Body of pancreas (tissue), 4 donors: ENCODE data around the gene KLHL40.

ENCODE experiments used
- POLR2A ChIP-seq, 3 donors: fragments of 450-650 bp; IDR thresholded peaks; one replicate each; pipeline ENCODE4 v1.6.1; 2016; ENCODE audit warnings: antibody characterized with exemption in 3 of 3, mild to moderate bottlenecking in 2 of 3
- TF ChIP-seq, protein P1 (sequence below), 7 experiments: fragments of 450-650 bp in 4 of 7; fragments of 200-600 bp in 3 of 7; sonication (generic) in 3 of 7; IDR thresholded peaks; one replicate each; pipeline ENCODE4 v1.5.1; 2016 to 2019; ENCODE audit warnings: antibody characterized with exemption in 7 of 7

DNA sequence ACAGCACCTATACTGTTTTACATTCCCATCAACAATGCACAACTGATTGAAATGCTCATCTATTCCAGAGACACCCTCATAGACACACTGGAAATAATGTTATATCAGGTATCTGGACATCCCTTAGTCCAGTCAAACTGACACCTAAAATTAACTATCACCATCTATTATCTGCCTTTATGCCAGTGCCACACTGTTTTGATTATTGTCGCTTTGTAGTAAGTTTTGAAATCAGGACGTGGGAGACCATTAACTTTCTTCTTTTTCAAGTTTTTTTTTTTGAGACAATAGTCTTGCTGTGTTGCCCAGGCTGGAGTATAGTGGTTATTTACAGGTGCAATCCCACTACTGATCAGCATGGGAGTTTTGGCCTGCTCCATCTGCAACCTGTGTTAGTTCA is 9.4 kb upstream of the KLHL40 start:
- TF ChIP-seq, protein P1, sequence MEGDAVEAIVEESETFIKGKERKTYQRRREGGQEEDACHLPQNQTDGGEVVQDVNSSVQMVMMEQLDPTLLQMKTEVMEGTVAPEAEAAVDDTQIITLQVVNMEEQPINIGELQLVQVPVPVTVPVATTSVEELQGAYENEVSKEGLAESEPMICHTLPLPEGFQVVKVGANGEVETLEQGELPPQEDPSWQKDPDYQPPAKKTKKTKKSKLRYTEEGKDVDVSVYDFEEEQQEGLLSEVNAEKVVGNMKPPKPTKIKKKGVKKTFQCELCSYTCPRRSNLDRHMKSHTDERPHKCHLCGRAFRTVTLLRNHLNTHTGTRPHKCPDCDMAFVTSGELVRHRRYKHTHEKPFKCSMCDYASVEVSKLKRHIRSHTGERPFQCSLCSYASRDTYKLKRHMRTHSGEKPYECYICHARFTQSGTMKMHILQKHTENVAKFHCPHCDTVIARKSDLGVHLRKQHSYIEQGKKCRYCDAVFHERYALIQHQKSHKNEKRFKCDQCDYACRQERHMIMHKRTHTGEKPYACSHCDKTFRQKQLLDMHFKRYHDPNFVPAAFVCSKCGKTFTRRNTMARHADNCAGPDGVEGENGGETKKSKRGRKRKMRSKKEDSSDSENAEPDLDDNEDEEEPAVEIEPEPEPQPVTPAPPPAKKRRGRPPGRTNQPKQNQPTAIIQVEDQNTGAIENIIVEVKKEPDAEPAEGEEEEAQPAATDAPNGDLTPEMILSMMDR (IDR thresholded peaks at IDR 0.05): no peak
- TF ChIP-seq POLR2A (IDR thresholded peaks at IDR 0.05): no peak
